ENCODE data around the gene LRP1B. TPM values are rescaled to one million over a fixed set of nuclear protein-coding genes. Genes with fewer than 3 reads are reported as not detected.
"Not testable (repeated sequence)": the region's sequence is repeated elsewhere in the genome, so short reads cannot be mapped to it uniquely, and the experiment has no call there.

LRP1B gene
- total RNA-seq, 1 experiment from 2014 or later = 0.08 TPM

DNA sequence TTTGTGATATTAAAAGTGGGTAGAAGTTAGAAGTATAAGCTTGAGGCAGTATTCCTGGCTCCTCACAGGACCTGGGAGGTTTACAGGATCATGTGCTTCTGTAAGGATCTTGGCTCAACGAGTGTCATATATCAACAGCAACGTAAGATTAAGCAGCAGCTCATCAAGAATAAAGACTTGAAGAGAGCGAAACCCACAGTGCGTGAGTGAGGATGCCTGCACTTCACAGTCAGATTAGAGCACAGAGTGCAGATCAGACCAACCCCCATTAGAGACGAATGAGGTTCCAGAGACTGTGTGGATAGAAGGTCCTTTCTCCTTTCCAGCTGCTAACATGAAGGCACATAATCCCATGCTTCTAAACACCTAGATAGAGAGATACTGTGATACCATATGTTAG lies 1693.9 kb downstream of the LRP1B start:
- no peak overlapping the region for H3K4me3 ChIP-seq
- H3K9me3 ChIP-seq (replicated peaks) = no peaks in the 10 kb centered on the region
- H3K27ac ChIP-seq = no peak overlapping the region
- no peak for DNase-seq (ENCODE audit: low read depth in 1 of 2, low spot score in 2 of 2)
- no peaks in the 10 kb centered on the region for H3K27me3 ChIP-seq (replicated peaks)
- H3K36me3 ChIP-seq = no peaks in the 10 kb centered on the region
- no peaks in the 10 kb centered on the region for H3K4me1 ChIP-seq (replicated peaks)

- not testable (repeated sequence) for H3K4me1 ChIP-seq (replicated peaks); H3K9me3 ChIP-seq (replicated peaks); H3K36me3 ChIP-seq; H3K27me3 ChIP-seq (replicated peaks); H3K4me3 ChIP-seq; DNase-seq (ENCODE audit: low read depth in 1 of 2, low spot score in 2 of 2); H3K27ac ChIP-seq
These were observed 1703.8 kb downstream of the LRP1B start for GRCh38 chr2:140427033-140427432.

- Histone ChIP-seq H3K9me3 (replicated peaks) (no peaks in the 10 kb centered on the region), H3K27ac (no peak overlapping the region), H3K4me3 (no peak overlapping the region), H3K36me3 (no peaks in the 10 kb centered on the region), H3K27me3 (replicated peaks) (no peaks in the 10 kb centered on the region), H3K4me1 (replicated peaks) (no peaks in the 10 kb centered on the region)
- no peak for DNase-seq (ENCODE audit: low read depth in 1 of 2, low spot score in 2 of 2)
These were observed 1706.3 kb downstream of the LRP1B start for GRCh38 chr2:140424471-140424870.

DNA sequence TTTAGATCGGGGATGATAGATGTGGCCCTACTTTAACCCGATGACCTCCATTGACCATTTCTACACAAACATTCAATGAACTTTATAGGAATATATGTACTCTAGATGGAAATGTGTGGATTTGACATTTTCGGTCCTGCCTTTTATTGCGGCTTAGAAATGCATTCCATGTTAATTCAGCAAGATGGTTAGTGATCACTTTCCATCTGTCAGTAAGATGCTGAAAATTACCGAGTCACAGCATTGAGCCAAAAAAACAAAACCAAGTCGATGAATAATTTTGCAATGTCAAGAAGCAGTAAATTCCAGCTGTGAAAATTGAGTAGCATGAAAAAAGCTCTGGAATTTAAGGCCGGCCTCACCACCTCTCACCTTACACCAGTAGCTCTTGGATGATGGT lies 1708.1 kb downstream of the LRP1B start:
- Histone ChIP-seq H3K4me1 (replicated peaks) (no peaks in the 10 kb centered on the region), H3K9me3 (replicated peaks) (no peaks in the 10 kb centered on the region), H3K36me3 (no peaks in the 10 kb centered on the region), H3K27me3 (replicated peaks) (no peaks in the 10 kb centered on the region), H3K27ac (no peak overlapping the region), H3K4me3 (no peak overlapping the region)
- DNase-seq (ENCODE audit: low read depth in 1 of 2, low spot score in 2 of 2) = no peak

DNA sequence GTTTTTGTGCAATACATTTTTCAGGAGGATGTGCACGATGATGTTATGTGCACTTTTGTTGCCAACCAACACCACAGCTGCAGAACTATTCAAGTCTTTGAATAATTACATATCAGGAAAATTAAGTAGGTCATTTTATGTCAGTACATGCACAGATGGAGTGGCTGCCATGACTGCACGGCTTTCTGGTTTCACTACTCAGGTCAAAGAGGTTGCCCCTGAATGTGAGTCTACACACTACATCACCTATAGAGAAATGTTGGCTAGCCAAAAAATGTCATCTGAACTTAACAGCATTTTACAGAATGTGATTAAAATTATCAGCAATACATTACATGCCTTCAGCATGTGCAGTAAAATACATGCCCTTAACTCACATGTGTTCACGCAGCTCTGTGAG lies 1713.3 kb downstream of the LRP1B start:
- Histone ChIP-seq H3K9me3 (replicated peaks) (no peaks in the 10 kb centered on the region), H3K4me3 (no peak overlapping the region), H3K27ac (no peak overlapping the region), H3K27me3 (replicated peaks) (no peaks in the 10 kb centered on the region), H3K4me1 (replicated peaks) (no peaks in the 10 kb centered on the region), H3K36me3 (no peaks in the 10 kb centered on the region)
- no peak for DNase-seq (ENCODE audit: low read depth in 1 of 2, low spot score in 2 of 2)

DNA sequence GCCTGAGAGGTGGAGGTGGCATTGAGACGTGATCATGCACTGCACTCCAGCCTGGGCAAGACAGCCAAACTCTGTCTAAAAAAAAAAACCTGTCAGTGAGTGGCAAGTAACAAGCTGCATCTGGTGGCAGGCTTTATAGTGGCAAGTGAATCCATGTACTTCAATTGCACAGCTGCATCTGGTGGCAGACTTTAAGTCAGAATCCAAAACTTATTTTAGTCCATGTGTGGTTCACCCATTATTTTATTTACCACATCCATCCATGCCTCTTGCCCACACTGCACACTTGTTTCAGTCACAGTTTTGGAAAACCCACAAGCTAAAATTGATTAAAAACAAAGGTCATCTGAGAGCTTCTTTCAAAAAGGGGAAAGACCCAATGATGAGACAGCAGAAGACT lies 1714.2 kb downstream of the LRP1B start:
- Histone ChIP-seq H3K4me1 (replicated peaks) (no peaks in the 10 kb centered on the region), H3K27me3 (replicated peaks) (no peaks in the 10 kb centered on the region), H3K36me3 (no peaks in the 10 kb centered on the region), H3K9me3 (replicated peaks) (no peaks in the 10 kb centered on the region), H3K27ac (no peak overlapping the region), H3K4me3 (no peak overlapping the region)
- no peak for DNase-seq (ENCODE audit: low read depth in 1 of 2, low spot score in 2 of 2)

DNA sequence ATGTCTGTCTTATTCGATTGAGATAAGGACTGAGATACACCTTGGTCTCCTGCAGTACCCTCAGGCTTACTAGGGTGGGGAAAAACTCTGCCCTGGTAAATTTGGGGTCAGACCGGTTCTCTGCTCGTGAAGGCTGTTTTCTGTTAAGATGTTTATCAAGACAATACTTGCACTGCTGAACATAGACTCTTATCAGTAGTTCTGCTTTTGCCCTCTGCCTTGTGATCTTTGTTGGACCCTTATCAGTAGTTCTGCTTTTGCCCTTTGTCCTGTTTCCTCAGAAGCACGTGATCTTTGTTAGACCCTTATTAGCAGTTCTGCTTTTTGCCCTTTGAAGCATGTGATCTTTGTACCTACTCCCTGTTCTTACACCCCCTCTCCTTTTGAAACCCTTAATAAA lies 1715.8 kb downstream of the LRP1B start:
- not testable (repeated sequence) for H3K27me3 ChIP-seq (replicated peaks); DNase-seq (ENCODE audit: low read depth in 1 of 2, low spot score in 2 of 2); H3K36me3 ChIP-seq; H3K27ac ChIP-seq; H3K4me3 ChIP-seq; H3K9me3 ChIP-seq (replicated peaks); H3K4me1 ChIP-seq (replicated peaks)

- no peak for DNase-seq (ENCODE audit: low read depth in 1 of 2, low spot score in 2 of 2)
- Histone ChIP-seq H3K4me1 (replicated peaks) (no peaks in the 10 kb centered on the region), H3K36me3 (no peaks in the 10 kb centered on the region), H3K4me3 (no peak overlapping the region), H3K27me3 (replicated peaks) (no peaks in the 10 kb centered on the region), H3K9me3 (replicated peaks) (no peaks in the 10 kb centered on the region), H3K27ac (no peak overlapping the region)
These were observed 1720.1 kb downstream of the LRP1B start for GRCh38 chr2:140410695-140411094.

DNA sequence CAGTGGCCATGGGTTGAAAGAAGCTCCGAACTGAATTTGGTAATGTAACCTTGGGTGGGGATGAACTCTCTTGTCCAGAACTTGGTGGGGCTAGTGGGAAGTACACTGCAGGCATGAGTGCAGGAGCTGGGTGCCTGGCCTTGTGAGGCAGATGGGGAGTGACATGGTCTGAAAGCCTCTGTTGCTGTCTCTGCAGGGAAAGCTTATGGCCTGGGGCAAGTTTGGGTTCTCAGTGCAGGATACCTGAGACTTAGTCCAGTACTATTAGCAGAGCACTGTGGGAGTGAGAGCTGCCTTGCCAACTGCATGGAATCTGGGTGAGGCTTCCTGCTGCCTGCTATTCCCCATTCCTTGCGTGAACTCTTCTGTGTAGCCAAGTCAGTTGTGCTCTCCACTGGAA lies 1729.8 kb downstream of the LRP1B start:
- no peak for DNase-seq (ENCODE audit: low read depth in 1 of 2, low spot score in 2 of 2)
- Histone ChIP-seq H3K9me3 (replicated peaks) (no peaks in the 10 kb centered on the region), H3K36me3 (no peaks in the 10 kb centered on the region), H3K4me3 (no peak overlapping the region), H3K27me3 (replicated peaks) (no peaks in the 10 kb centered on the region), H3K4me1 (replicated peaks) (no peaks in the 10 kb centered on the region), H3K27ac (no peak overlapping the region)

DNA sequence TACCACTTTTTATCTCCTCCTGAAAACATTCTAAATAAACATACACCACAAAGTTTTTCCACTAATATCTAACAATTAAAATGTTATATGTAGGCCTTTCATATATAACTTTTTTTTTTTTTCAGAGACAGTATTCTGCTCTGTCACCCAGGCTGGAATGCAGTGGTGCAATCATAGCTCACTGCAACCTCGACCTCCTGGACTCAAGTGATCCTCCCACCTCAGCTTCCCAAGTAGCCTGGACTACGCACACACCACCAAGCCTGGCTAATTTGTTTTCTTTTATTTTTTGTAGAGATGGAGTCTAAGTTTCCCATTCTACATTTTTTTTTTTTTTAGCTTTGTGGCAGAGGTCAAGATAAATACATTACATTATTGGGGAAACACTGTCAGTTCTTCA lies 1738.0 kb downstream of the LRP1B start:
- no peaks in the 10 kb centered on the region for H3K27me3 ChIP-seq (replicated peaks)
- DNase-seq (ENCODE audit: low read depth in 1 of 2, low spot score in 2 of 2) = no peak
- no peaks in the 10 kb centered on the region for H3K36me3 ChIP-seq
- no peak overlapping the region for H3K27ac ChIP-seq
- H3K4me1 ChIP-seq (replicated peaks) = no peaks in the 10 kb centered on the region
- H3K4me3 ChIP-seq = no peak overlapping the region
- H3K9me3 ChIP-seq (replicated peaks) = no peaks in the 10 kb centered on the region

GRCh38 chr2:140384946-140385345 lies 1745.9 kb downstream of the LRP1B start:
- Histone ChIP-seq H3K27ac (no peak overlapping the region), H3K4me3 (no peak overlapping the region), H3K36me3 (no peaks in the 10 kb centered on the region), H3K9me3 (replicated peaks) (no peaks in the 10 kb centered on the region), H3K27me3 (replicated peaks) (no peaks in the 10 kb centered on the region), H3K4me1 (replicated peaks) (no peaks in the 10 kb centered on the region)
- DNase-seq (ENCODE audit: low read depth in 1 of 2, low spot score in 2 of 2) = no peak

GRCh38 chr2:140383781-140384180 lies 1747.0 kb downstream of the LRP1B start:
- no peak overlapping the region for H3K27ac ChIP-seq

DNA sequence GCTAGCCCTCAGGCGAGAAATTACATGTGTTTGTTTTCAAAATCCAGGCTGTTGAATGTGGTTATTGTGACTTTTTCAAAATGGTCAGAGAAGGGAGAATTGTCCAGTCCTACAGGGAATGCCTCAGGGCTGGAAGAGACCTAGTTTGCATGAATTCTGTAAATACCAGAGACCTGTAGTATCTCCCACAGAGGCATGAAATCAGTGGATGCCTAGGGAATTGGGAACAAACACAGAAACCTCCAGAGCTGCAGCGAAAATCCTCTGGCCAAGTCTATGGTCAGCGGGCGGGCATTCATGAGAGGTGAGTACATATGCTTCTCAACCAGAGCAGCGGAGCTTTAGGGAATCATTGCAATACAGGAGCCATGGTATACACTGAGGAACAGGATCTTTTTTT lies 1754.1 kb downstream of the LRP1B start:
- no peaks in the 10 kb centered on the region for H3K36me3 ChIP-seq
- DNase-seq (ENCODE audit: low read depth in 1 of 2, low spot score in 2 of 2) = no peak
- no peak overlapping the region for H3K27ac ChIP-seq
- no peaks in the 10 kb centered on the region for H3K9me3 ChIP-seq (replicated peaks)
- no peaks in the 10 kb centered on the region for H3K4me1 ChIP-seq (replicated peaks)
- H3K27me3 ChIP-seq (replicated peaks) = no peaks in the 10 kb centered on the region
- H3K4me3 ChIP-seq = no peak overlapping the region

More at GRCh38 chr2:140383781-140384180, 1747.0 kb downstream of the LRP1B start:
- Histone ChIP-seq H3K9me3 (replicated peaks) (no peaks in the 10 kb centered on the region), H3K4me1 (replicated peaks) (no peaks in the 10 kb centered on the region), H3K27me3 (replicated peaks) (no peaks in the 10 kb centered on the region), H3K36me3 (no peaks in the 10 kb centered on the region), H3K4me3 (no peak overlapping the region)
- no peak for DNase-seq (ENCODE audit: low read depth in 1 of 2, low spot score in 2 of 2)

- Histone ChIP-seq H3K4me3 (no peak overlapping the region), H3K27me3 (replicated peaks) (no peaks in the 10 kb centered on the region), H3K9me3 (replicated peaks) (no peaks in the 10 kb centered on the region), H3K27ac (no peak overlapping the region), H3K36me3 (no peaks in the 10 kb centered on the region), H3K4me1 (replicated peaks) (no peaks in the 10 kb centered on the region)
- no peak for DNase-seq (ENCODE audit: low read depth in 1 of 2, low spot score in 2 of 2)
These were observed 1767.7 kb downstream of the LRP1B start for GRCh38 chr2:140363131-140363530.

GRCh38 chr2:140362361-140362760 lies 1768.5 kb downstream of the LRP1B start:
- DNase-seq (ENCODE audit: low read depth in 1 of 2, low spot score in 2 of 2) = no peak
- Histone ChIP-seq H3K9me3 (replicated peaks) (no peaks in the 10 kb centered on the region), H3K36me3 (no peaks in the 10 kb centered on the region), H3K27me3 (replicated peaks) (no peaks in the 10 kb centered on the region), H3K4me1 (replicated peaks) (no peaks in the 10 kb centered on the region), H3K4me3 (no peak overlapping the region), H3K27ac (no peak overlapping the region)
